Choroid plexus epithelial cell (primary cell): ENCODE results near the gene ARHGEF19.

Experiments used
- DNase-seq: peaks from one replicate; pipeline ENCODE4 v3.0.0-alpha.2; 2010; ENCODE audit warnings: low read depth
- H3K4me3 ChIP-seq: 2 replicates; pipeline ENCODE4 v1.5.1; 2011; ENCODE audit warnings: low read depth, mild to moderate bottlenecking, control low read depth, low read length, moderate library complexity
- CTCF ChIP-seq: conservative IDR thresholded peaks from 2 replicates; pipeline ENCODE4 v1.5.1; 2011; ENCODE audit warnings: low read depth, mild to moderate bottlenecking, control low read depth, inconsistent platforms, low read length, moderate library complexity

The ARHGEF19 gene

GRCh38 chr1:16207318-16208269 is 4.9 kb downstream of the ARHGEF19 start:
- no peak for TF ChIP-seq CTCF
- H3K4me3 ChIP-seq: peak overlapping the region; percentile 54
- DNase-seq: no peak

GRCh38 chr1:16206547-16207317 is 5.7 kb downstream of the ARHGEF19 start:
- H3K4me3 ChIP-seq: peak overlapping the region; percentile 64
- no peak for TF ChIP-seq CTCF
- DNase-seq: peak; percentile 99

- peak overlapping the region; percentile 64 for H3K4me3 ChIP-seq
- no peak for DNase-seq
- TF ChIP-seq CTCF: no peak
Measured at GRCh38 chr1:16205891-16206546, 6.4 kb downstream of the ARHGEF19 start.

- no peak for DNase-seq
- no peak overlapping the region for H3K4me3 ChIP-seq
- TF ChIP-seq CTCF: no peak
Measured at GRCh38 chr1:16205334-16205671, 7.1 kb downstream of the ARHGEF19 start.

GRCh38 chr1:16204634-16205333 is 7.7 kb downstream of the ARHGEF19 start:
- DNase-seq: peak; percentile 47
- peak; percentile 66 for TF ChIP-seq CTCF

GRCh38 chr1:16204216-16204615 is 8.2 kb downstream of the ARHGEF19 start:
- TF ChIP-seq CTCF: no peak
- no peak overlapping the region for H3K4me3 ChIP-seq
- DNase-seq: no peak

More at GRCh38 chr1:16204634-16205333, 7.7 kb downstream of the ARHGEF19 start:
- no peak overlapping the region for H3K4me3 ChIP-seq
